GM23338 (cell line): ENCODE measurements around the gene ABO.

Experiments
- CREB1 ChIP-seq: fragments of 250-450 bp; sonication (Bioruptor Pico); IDR thresholded peaks from 2 replicates; pipeline ENCODE4 v1.5.0; 2020; ENCODE audit warnings: low read depth, mild to moderate bottlenecking, moderate library complexity
- CTCF ChIP-seq, 2 experiments: fragments of 200-600 bp in 1 of 2; sonication (generic) in 1 of 2; conservative IDR thresholded peaks; 2 replicates each; pipeline versions ENCODE4 v1.5.1 to v1.6.1; 2016 to 2017; ENCODE audit warnings: antibody characterized with exemption in 2 of 2, low read depth in 2 of 2, mild to moderate bottlenecking in 2 of 2, moderate library complexity in 1 of 2
- ETS1 ChIP-seq: IDR thresholded peaks from 2 replicates; pipeline ENCODE4 v1.6.1; 2016; ENCODE audit warnings: antibody characterized with exemption
- EZH2 ChIP-seq: fragments of 200-600 bp; sonication (generic); IDR thresholded peaks from one replicate; pipeline ENCODE4 v1.8.0; 2017; ENCODE audit warnings: antibody characterized with exemption, mild to moderate bottlenecking, low read depth; ENCODE audit not compliant: unreplicated experiment
- EZH2phosphoT487 ChIP-seq: fragments of 200-600 bp; sonication (generic); IDR thresholded peaks from one replicate; pipeline ENCODE4 v1.8.1; 2018; ENCODE audit warnings: antibody characterized with exemption; ENCODE audit not compliant: unreplicated experiment
- JUNB ChIP-seq: IDR thresholded peaks from one replicate; pipeline ENCODE4 v1.6.1; 2016; ENCODE audit warnings: antibody characterized with exemption; ENCODE audit not compliant: unreplicated experiment
- POLR2AphosphoS5 ChIP-seq: IDR thresholded peaks from 2 replicates; pipeline ENCODE4 v1.6.1; 2016; ENCODE audit warnings: antibody characterized with exemption, low read depth
- REST ChIP-seq: IDR thresholded peaks from one replicate; pipeline ENCODE4 v1.6.1; 2018; ENCODE audit warnings: antibody characterized with exemption; ENCODE audit not compliant: unreplicated experiment
- STAT1 ChIP-seq: IDR thresholded peaks from one replicate; pipeline ENCODE4 v1.6.1; 2016; ENCODE audit warnings: antibody characterized with exemption; ENCODE audit not compliant: unreplicated experiment

GRCh38 chr9:133239533-133240090 lies 35.4 kb downstream of the ABO start:
- TF ChIP-seq CTCF (conservative IDR thresholded peaks at IDR 0.05; ENCODE audit: low read depth in 2 of 2) (no peak), EZH2 (no peak), EZH2phosphoT487 (no peak), CREB1 (CRISPR knock-in tag) (no peak), JUNB (no peak), REST (no peak), POLR2AphosphoS5 (no peak), ETS1 (no peak), STAT1 (no peak)
